PC-9 (cell line): ENCODE measurements around the gene LRGUK. TPM values are rescaled to one million over a fixed set of nuclear protein-coding genes. Genes with fewer than 3 reads are reported as not detected.
A peak's percentile ranks its signal among the peaks of the same experiment; 100 is the strongest.

Source experiments
- BruUV-seq: library from RNA; stranded (reverse); fragments of 400-500 nt; replicated peaks from 2 replicates; lab custom pipeline; 2021; lab: Mats Ljungman, UMichigan
- CTCF ChIA-PET: fragments of 300-600 bp; sonication (Branson Sonifier 250); formaldehyde crosslinking; loops from one replicate; lab custom pipeline; 2022; ENCODE audit warnings: antibody characterized with exemption; lab: Charles Lee
- POLR2A ChIA-PET: fragments of 300-600 bp; sonication (Branson Sonifier 250); formaldehyde crosslinking; loops from one replicate; lab custom pipeline; 2022; ENCODE audit warnings: antibody characterized with exemption; ENCODE audit not compliant: unreplicated experiment; lab: Charles Lee
- DNase-seq, 2 experiments: peaks; one replicate each; pipeline versions ENCODE4 v3.0.0 to v3.0.0-alpha.2; 2015 to 2022; ENCODE audit warnings: mixed read lengths in 1 of 2
- H2AFZ ChIP-seq: fragments of 200-600 bp; sonication (generic); 2 replicates; pipeline ENCODE4 v1.8.1; 2017; ENCODE audit warnings: antibody characterized with exemption
- H3F3A ChIP-seq: fragments of 200-600 bp; sonication (generic); 2 replicates; pipeline ENCODE4 v1.8.1; 2017; ENCODE audit warnings: antibody characterized with exemption, mild to moderate bottlenecking, low read depth; ENCODE audit not compliant: insufficient read depth
- H3K27ac ChIP-seq: fragments of 200-600 bp; sonication (generic); 2 replicates; pipeline ENCODE4 v1.6.1; 2016; ENCODE audit warnings: mixed run types
- H3K27me3 ChIP-seq: fragments of 200-600 bp; sonication (generic); 2 replicates; pipeline ENCODE4 v1.6.1; 2016; ENCODE audit warnings: low read depth, mixed run types; ENCODE audit not compliant: insufficient read depth
- H3K36me3 ChIP-seq: fragments of 200-600 bp; sonication (generic); 2 replicates; pipeline ENCODE4 v1.6.1; 2016; ENCODE audit warnings: low read depth, mixed run types
- H3K4me1 ChIP-seq: fragments of 200-600 bp; sonication (generic); replicated peaks from 2 replicates; pipeline ENCODE4 v1.6.1; 2016; ENCODE audit warnings: mixed run types; ENCODE audit not compliant: insufficient read depth
- H3K4me2 ChIP-seq: fragments of 200-600 bp; sonication (generic); 2 replicates; pipeline ENCODE4 v1.6.1; 2017; ENCODE audit warnings: mixed run types
- H3K4me3 ChIP-seq: fragments of 200-600 bp; sonication (generic); 2 replicates; pipeline ENCODE4 v1.6.1; 2016; ENCODE audit warnings: mixed run types
- H3K79me2 ChIP-seq: fragments of 200-600 bp; sonication (generic); 2 replicates; pipeline ENCODE4 v1.6.1; 2017; ENCODE audit warnings: low read depth, mixed run types
- H3K9me2 ChIP-seq: fragments of 200-600 bp; sonication (generic); 2 replicates; pipeline ENCODE4 v1.8.1; 2017; ENCODE audit warnings: mild to moderate bottlenecking; ENCODE audit not compliant: insufficient read depth
- H3K9me3 ChIP-seq: fragments of 200-600 bp; sonication (generic); 2 replicates; pipeline ENCODE4 v1.8.1; 2016; ENCODE audit warnings: low read depth; ENCODE audit not compliant: insufficient read depth
- H4K20me1 ChIP-seq: fragments of 200-600 bp; sonication (generic); 2 replicates; pipeline ENCODE4 v1.8.1; 2017; ENCODE audit not compliant: insufficient read depth
- CTCF ChIP-seq: fragments of 200-600 bp; sonication (generic); conservative IDR thresholded peaks from 2 replicates; pipeline ENCODE4 v1.6.1; 2017; ENCODE audit warnings: mixed run types, antibody characterized with exemption, mild to moderate bottlenecking, moderate library complexity
- EZH2 ChIP-seq: fragments of 200-600 bp; sonication (generic); IDR thresholded peaks from 2 replicates; pipeline ENCODE4 v1.8.0; 2017; ENCODE audit warnings: antibody characterized with exemption, low read depth
- intact Hi-C: fragments of 100-400 bp; cut with micrococcal nuclease; formaldehyde crosslinking; loops from one replicate; pipeline ENCODE4 v1.10.0; 2022; ENCODE audit not compliant: unreplicated experiment
- total RNA-seq: library from RNA; stranded (reverse); gene quantifications from 2 replicates; pipeline ENCODE4 v1.2.3, GENCODE V29; 2021

The LRGUK gene
- total RNA-seq, 1 experiment from 2014 or later = 2.3 TPM

DNA sequence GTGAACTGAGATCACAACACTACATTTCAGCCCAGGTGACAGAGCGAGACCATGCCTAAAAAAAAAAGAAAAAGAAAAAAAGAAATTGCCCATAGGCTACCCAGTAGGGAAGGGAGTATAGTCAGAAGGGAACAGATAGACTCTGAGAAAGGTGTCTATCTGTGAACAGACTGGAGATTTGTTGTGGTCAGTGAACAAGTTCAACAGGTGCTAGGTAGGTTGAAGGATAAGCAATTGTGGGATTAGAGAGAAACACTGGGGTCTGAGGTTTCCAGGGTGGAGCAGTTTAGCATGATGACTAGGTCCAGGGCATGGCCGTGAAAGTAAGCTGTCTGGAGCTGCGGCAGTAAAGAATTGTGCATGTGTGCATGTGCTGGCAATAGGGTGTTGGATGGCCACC lies 6.9 kb downstream of the LRGUK start:
- no peaks in the 10 kb centered on the region for H3K27me3 ChIP-seq
- H3K4me2 ChIP-seq = no peak overlapping the region
- H3K79me2 ChIP-seq = no peaks in the 10 kb centered on the region
- BruUV-seq = no TSS peak
- H3K36me3 ChIP-seq = no peaks in the 10 kb centered on the region
- H3K4me1 ChIP-seq = no peaks in the 10 kb centered on the region
- TF ChIP-seq CTCF (no peak), EZH2 (no peak)
- H2AFZ ChIP-seq = no peak overlapping the region
- H3F3A ChIP-seq = no peaks in the 10 kb centered on the region
- H3K9me2 ChIP-seq = no peaks in the 10 kb centered on the region
- no peak for DNase-seq
- ChIA-PET CTCF (no interaction called here), POLR2A (no interaction called here)
- H3K27ac ChIP-seq = no peak overlapping the region
- H3K9me3 ChIP-seq = no peaks in the 10 kb centered on the region
- no peaks in the 10 kb centered on the region for H4K20me1 ChIP-seq
- no peak overlapping the region for H3K4me3 ChIP-seq
- intact Hi-C loops = no loop called here

DNA sequence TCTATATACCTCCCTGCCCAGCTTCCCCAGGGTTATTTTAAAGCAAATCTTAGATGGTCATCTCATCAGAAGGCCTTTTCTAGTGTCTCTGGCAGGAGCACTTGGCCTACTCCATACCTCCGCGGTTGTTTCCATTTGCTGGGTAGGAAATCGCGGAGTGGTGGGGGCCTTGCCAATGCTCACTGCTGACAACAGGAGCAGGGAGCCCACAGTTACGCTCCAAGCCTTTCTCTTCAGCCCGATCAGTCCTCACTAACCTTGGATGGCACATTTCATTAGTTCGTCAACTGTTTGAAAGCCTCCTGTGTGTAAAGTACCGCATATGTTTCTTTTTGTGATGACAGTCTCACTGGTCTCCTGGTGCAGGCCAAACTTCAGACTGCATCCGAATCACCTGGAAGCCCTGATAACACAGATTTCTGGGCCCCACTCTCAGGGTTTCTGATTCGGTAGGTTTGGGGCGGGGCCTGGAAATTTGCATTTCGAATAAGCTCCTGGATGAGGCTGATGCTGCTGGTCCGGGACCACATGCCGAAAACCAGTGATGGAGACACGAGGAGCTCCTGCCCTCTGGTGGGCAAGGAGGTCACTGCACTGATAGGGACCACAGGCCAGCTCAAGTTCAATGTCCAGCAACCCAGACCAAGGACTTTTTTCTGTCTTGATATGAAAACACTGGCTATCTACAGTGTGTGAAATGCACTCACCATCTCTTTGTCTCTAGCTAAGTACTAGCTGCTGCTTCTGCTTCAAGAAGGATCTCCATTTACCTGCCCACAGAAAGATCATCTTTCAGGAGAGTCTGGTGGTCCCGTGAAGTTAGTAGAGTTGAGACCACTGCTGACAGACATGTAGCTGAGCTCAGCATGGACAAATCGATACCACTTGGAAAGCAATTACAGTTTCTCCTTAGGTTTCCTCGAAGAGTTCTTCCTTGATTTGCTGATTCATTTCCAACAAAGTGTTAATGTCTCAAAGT lies 14.0 kb downstream of the LRGUK start:
- H3K27me3 ChIP-seq = no peaks in the 10 kb centered on the region
- intact Hi-C loops = loop anchor here (5.0 to 10.0 kb wide), 3 partner anchors 174 to 1824 kb away; partner anchors contain the start of gene SLC35B4
- no peaks in the 10 kb centered on the region for H3F3A ChIP-seq
- POLR2A ChIA-PET = interaction anchor here (0.6 kb wide), 1 partner anchor 67 kb away, joined by 3 read pairs; no protein-coding TSS in a partner anchor
- H2AFZ ChIP-seq = no peak overlapping the region
- no peak overlapping the region for H3K27ac ChIP-seq
- BruUV-seq = no TSS peak
- H3K9me3 ChIP-seq = no peaks in the 10 kb centered on the region
- CTCF ChIA-PET = interaction anchor here (0.6 kb wide), 2 partner anchors 9 to 20 kb away, joined by 3 to 11 read pairs; no protein-coding TSS in a partner anchor
- peak overlapping the region; percentile 24; the same call in 1 of the 2 replicates for H3K4me2 ChIP-seq
- no peaks in the 10 kb centered on the region for H3K36me3 ChIP-seq
- DNase-seq = peak; percentile 45 to 63
- no peaks in the 10 kb centered on the region for H3K4me1 ChIP-seq
- no peak overlapping the region for H3K4me3 ChIP-seq
- H3K79me2 ChIP-seq = no peaks in the 10 kb centered on the region
- no peaks in the 10 kb centered on the region for H3K9me2 ChIP-seq
- TF ChIP-seq CTCF (peak; percentile 94), EZH2 (no peak)
- no peaks in the 10 kb centered on the region for H4K20me1 ChIP-seq

GRCh38 chr7:134141868-134142264 lies 14.7 kb downstream of the LRGUK start:
- no peaks in the 10 kb centered on the region for H3F3A ChIP-seq
- H3K79me2 ChIP-seq = no peaks in the 10 kb centered on the region
- no peaks in the 10 kb centered on the region for H3K9me3 ChIP-seq
- H3K27me3 ChIP-seq = no peaks in the 10 kb centered on the region
- no peak overlapping the region for H2AFZ ChIP-seq
- ChIA-PET CTCF (interaction anchor here (0.6 kb wide), 2 partner anchors 10 to 19 kb away, joined by 3 to 11 read pairs; no protein-coding TSS in a partner anchor), POLR2A (no interaction called here)
- no peak overlapping the region for H3K27ac ChIP-seq
- H3K9me2 ChIP-seq = no peaks in the 10 kb centered on the region
- intact Hi-C loops = loop anchor here (5.0 to 10.0 kb wide), 3 partner anchors 173 to 1825 kb away; partner anchors contain the start of gene SLC35B4
- H3K4me1 ChIP-seq = no peaks in the 10 kb centered on the region
- TF ChIP-seq EZH2 (no peak), CTCF (no peak)
- H3K36me3 ChIP-seq = no peaks in the 10 kb centered on the region
- no peak overlapping the region for H3K4me2 ChIP-seq
- no peaks in the 10 kb centered on the region for H4K20me1 ChIP-seq
- no TSS peak for BruUV-seq
- H3K4me3 ChIP-seq = no peak overlapping the region
- DNase-seq = no peak
